GM12874 (cell line): ENCODE data around the gene MICAL3.

Experiments used
- TF ChIP-seq, protein P1 (sequence below): IDR thresholded peaks from 2 replicates; pipeline ENCODE4 v1.5.1; 2011; ENCODE audit warnings: low read depth, mild to moderate bottlenecking, control low read depth, low read length, moderate library complexity; ENCODE audit not compliant: insufficient read depth

MICAL3 gene

DNA sequence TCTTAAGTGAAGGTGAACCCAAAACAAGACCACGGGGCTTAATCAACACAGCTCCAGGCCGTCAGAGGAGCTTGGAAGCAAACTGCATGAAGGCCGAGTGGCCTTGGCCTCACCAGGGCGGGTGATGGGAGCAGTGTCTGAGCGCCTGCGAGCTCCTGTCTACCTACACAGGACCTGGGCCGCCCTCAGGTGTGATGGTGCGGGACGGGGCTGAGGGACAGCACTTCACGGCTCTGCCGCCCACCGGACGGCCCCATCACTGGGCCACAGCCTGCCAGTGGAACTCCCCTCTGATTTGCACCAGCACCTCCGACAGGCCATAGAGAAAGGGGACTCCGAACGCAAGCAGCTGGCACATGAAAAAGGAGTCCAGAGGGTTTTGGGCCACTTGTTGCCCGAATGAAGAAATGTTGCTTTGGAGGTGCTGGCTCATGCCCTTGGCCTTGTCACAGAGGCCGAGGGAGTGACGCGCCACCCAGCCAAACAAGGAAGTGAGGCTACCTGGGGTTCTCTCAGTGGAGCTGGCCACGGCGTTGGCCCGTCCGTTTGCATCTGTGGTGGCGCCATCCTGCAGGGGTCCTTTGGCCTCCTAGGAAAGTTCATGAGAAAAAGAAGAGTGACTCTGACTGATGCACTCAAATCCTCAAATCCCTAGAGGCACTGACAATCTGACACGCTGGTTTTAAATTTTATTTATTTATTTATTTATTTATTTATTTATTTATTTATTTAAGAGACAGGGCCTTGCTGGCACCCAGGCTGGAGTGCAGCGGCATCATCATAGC lies 159.8 kb downstream of the MICAL3 start:
- TF ChIP-seq, protein P1, sequence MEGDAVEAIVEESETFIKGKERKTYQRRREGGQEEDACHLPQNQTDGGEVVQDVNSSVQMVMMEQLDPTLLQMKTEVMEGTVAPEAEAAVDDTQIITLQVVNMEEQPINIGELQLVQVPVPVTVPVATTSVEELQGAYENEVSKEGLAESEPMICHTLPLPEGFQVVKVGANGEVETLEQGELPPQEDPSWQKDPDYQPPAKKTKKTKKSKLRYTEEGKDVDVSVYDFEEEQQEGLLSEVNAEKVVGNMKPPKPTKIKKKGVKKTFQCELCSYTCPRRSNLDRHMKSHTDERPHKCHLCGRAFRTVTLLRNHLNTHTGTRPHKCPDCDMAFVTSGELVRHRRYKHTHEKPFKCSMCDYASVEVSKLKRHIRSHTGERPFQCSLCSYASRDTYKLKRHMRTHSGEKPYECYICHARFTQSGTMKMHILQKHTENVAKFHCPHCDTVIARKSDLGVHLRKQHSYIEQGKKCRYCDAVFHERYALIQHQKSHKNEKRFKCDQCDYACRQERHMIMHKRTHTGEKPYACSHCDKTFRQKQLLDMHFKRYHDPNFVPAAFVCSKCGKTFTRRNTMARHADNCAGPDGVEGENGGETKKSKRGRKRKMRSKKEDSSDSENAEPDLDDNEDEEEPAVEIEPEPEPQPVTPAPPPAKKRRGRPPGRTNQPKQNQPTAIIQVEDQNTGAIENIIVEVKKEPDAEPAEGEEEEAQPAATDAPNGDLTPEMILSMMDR: no peak

DNA sequence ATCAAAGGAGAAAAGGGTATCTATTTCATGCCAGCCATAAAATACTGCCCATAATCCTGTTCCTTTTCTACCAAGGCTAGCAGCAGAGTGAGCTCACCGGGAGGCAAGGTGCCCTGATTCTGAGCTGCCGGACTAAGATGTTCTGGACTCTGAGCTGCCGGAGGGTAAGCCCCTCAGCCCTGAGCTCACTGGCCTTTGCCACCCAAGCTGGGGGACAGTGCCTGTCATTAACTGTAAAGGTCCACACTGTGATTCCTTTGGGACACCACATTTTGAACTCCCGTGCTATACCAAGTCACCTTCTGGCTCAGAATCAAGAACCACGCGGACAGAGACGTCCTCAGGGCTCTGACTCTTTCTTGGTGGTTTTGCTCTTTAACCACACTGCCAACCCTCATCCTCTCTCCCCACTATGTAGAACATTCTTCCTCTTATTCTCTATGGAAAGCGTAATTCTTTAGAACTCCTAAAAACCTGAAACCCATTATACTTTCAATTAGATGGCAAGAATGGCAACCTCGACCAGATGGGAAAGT lies 161.6 kb downstream of the MICAL3 start:
- TF ChIP-seq, protein P1: no peak

DNA sequence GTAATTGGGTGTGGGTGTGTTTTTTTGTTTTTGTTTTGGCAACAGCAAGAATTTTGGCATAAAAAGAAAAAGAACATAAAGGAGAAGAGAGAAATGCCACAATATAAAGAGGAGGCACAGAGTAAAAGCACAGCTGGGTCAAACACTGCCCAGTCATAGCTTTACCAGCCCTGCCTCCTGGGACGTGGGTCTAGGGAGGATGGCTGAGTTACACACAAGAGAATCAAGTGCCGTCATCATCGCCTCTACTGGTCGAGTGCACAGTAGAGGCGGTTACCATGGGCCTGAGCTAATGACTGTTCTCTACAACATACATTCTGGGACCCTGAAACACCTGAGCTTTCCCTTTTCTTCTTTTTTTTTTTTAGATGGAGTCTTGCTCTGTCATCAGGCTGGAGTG lies 162.5 kb downstream of the MICAL3 start:
- TF ChIP-seq, protein P1: no peak

DNA sequence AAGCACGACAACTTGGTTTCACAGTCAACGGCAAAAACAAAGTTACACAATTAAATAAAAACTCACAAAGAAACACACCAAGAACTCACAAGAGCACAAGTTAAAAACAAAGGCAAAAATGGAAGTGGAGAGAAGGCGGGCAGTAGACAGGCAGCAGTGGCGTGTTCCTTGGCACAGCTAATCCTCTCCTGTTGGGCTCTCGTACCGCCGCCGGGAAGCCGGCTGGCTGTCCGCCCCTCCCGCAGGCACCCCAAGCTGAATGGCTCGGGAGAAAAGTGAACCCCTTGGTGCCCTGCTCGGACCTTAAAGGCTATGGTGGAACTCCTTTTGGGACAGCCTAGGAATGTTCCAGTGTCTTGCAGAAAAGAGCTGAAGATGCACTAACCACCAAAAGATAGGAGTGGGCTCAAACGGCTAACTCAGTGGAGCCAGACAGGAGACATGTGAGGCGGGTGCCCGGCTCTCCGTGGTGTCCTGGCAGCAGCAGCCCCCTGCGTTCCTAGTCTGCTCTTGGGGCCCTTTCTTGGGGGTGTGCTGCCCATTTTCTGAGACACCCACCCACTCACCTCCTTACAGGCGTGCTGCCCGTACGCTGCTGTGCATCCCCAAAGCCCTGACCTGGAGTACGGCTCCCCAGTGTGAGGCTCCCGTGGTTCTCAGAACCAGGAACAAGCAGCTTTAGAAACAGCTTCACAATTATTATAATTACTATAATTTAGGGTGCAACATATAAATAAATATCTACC lies 164.0 kb downstream of the MICAL3 start:
- TF ChIP-seq, protein P1: no peak

DNA sequence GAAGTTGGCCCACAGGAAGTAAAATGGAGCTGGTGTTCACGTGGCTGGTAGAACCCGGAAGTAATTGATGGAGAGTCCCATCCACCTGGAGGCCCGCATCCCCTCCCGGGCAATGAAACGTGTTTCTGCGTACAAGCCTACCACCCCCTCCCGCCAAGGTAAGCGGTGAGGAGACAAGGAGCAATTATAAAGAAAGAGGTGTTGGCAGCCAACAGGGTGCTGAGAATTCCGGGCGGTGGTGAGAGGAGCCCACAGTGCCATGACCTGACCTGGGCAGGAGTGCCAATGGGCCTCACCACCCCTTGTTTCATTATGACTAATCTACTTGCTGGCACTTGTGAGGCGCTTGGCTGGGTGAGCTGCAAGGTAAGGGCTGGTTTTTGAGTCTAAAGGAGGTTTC lies 166.3 kb downstream of the MICAL3 start:
- TF ChIP-seq, protein P1: no peak

DNA sequence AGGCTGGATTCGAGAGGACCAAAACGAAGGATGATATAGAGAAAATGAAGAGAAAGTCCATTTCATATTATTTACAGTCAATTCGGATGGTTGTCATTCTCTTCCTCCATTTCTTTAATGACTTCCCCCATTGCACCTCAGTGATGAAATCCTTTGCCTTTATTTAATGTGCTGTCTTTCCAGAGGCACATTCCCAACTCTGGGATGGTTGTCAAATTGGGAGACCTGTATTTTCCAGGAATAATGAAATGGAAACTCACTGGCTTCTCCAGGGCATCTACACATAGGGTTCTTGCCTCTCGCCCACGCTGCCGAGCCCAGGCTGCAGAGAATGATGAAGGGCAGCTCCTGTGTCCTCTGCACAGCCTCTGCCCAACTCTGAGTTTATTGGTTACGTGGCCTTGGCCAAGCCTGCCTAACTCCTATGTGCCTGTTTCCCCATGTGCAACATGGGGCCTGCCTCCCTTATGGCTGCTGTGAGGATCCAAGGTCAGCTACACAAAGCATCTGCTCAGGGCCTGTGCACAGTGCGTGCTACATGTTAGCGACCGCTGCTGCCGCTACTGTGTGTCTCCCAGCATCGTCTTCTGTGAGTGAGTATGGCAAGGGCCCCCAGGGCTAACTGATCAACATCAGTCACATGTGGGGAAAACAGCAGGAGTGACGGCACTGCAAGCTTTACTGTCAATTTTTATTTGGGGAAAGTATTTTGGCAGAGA lies 168.6 kb downstream of the MICAL3 start:
- TF ChIP-seq, protein P1: no peak

DNA sequence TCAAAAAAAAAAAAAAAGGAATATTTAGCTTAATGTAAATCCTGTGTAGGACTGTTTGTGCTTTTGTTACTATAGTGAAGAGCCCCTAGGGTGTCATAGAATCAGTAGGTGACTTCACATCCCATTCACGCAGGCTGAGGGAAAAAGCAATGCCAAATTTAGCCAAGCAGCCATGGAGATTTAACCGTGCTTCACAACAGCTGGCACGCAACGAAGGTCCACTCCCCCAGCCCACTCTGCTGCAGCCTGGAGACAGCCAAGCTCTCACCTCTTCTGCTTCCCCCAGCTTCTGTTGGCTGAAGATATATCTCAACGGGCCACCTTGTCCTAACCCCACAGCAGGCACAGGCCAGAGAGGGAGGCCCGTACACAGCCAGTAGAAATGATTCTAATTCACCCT lies 171.3 kb downstream of the MICAL3 start:
- TF ChIP-seq, protein P1: no peak
